GM19025 (cell line): ENCODE results near the gene NPAS3.

ENCODE experiments used
- ATAC-seq: cut with Tn5 transposase; IDR thresholded peaks from one replicate; pipeline ENCODE4 v1.9.1; 2021; ENCODE audit warnings: mild to moderate bottlenecking, low read depth, moderate library complexity; ENCODE audit not compliant: unreplicated experiment

NPAS3 gene

GRCh38 chr14:33357225-33358010 is 418.7 kb downstream of the NPAS3 start:
- ATAC-seq, result no peak

- no peak for ATAC-seq
These were observed 420.7 kb downstream of the NPAS3 start for GRCh38 chr14:33359288-33359881.

GRCh38 chr14:33362934-33363333 is 424.3 kb downstream of the NPAS3 start:
- no peak for ATAC-seq

- ATAC-seq, result no peak
These were observed 425.0 kb downstream of the NPAS3 start for GRCh38 chr14:33363682-33364081.

- ATAC-seq, result no peak
These were observed 425.8 kb downstream of the NPAS3 start for GRCh38 chr14:33364466-33364865.

GRCh38 chr14:33369041-33369440 is 430.4 kb downstream of the NPAS3 start:
- no peak for ATAC-seq

GRCh38 chr14:33369972-33370371 is 431.3 kb downstream of the NPAS3 start:
- peak; percentile 91 for ATAC-seq

- ATAC-seq, result no peak
These were observed 431.7 kb downstream of the NPAS3 start for GRCh38 chr14:33370426-33370825.

- no peak for ATAC-seq
These were observed 436.5 kb downstream of the NPAS3 start for GRCh38 chr14:33375196-33375595.

- no peak for ATAC-seq
These were observed 437.1 kb downstream of the NPAS3 start for GRCh38 chr14:33375786-33376185.

GRCh38 chr14:33376510-33376909 is 437.8 kb downstream of the NPAS3 start:
- no peak for ATAC-seq

- ATAC-seq, result peak; percentile 84
These were observed 439.1 kb downstream of the NPAS3 start for GRCh38 chr14:33377596-33378390.

GRCh38 chr14:33381717-33382116 is 443.0 kb downstream of the NPAS3 start:
- no peak for ATAC-seq

- ATAC-seq, result no peak
These were observed 447.5 kb downstream of the NPAS3 start for GRCh38 chr14:33386140-33386539.

GRCh38 chr14:33386781-33387180 is 448.1 kb downstream of the NPAS3 start:
- no peak for ATAC-seq

GRCh38 chr14:33390335-33390734 is 451.7 kb downstream of the NPAS3 start:
- ATAC-seq, result no peak

- ATAC-seq, result no peak
These were observed 454.7 kb downstream of the NPAS3 start for GRCh38 chr14:33393231-33393894.

GRCh38 chr14:33393895-33394368 is 455.3 kb downstream of the NPAS3 start:
- no peak for ATAC-seq

- ATAC-seq, result no peak
These were observed 462.6 kb downstream of the NPAS3 start for GRCh38 chr14:33401311-33401710.

- no peak for ATAC-seq
These were observed 463.9 kb downstream of the NPAS3 start for GRCh38 chr14:33402604-33403003.

GRCh38 chr14:33404054-33404453 is 465.4 kb downstream of the NPAS3 start:
- no peak for ATAC-seq
